Measurements from ENCODE around the gene JOSD1. TPM values are rescaled to one million over a fixed set of nuclear protein-coding genes. Genes with fewer than 3 reads are reported as not detected.
A peak's percentile ranks its signal among the peaks of the same experiment; 100 is the strongest.

The JOSD1 gene
- total and polyA plus RNA-seq, 9 of the 15 experiments (the other 6 are each of a cell fraction or from before 2014, with no cell fraction given): 8.9 to 39.1 (median 30.4) TPM

GRCh38 chr22:38656256-38657044, 44.3 kb downstream of the JOSD1 start, which contains the start of the genes CBY1 and FAM227A (continued):
- TF ChIP-seq ZNF124 (CRISPR knock-in tag; IDR thresholded peaks at IDR 0.05) (no peak), ZNF407 (IDR thresholded peaks at IDR 0.05; ENCODE audit: low read depth) (no peak), TCF7L2 (IDR thresholded peaks at IDR 0.05; ENCODE audit: low read depth, low read length) (peak; percentile 91), ZNF408 (CRISPR knock-in tag; IDR thresholded peaks at IDR 0.05; ENCODE audit: low read depth) (no peak), CCNT2 (IDR thresholded peaks at IDR 0.05; ENCODE audit: borderline replicate concordance, extremely low read depth, insufficient read length, low read depth, low read length) (peak; percentile 34), E2F5 (CRISPR knock-in tag; IDR thresholded peaks at IDR 0.05) (no peak), ASH1L (IDR thresholded peaks at IDR 0.05; ENCODE audit: borderline replicate concordance, low read depth, partially characterized antibody) (peak; percentile 72), ZNF184 (CRISPR knock-in tag; IDR thresholded peaks at IDR 0.05) (no peak), HOMEZ (CRISPR knock-in tag; IDR thresholded peaks at IDR 0.05) (no peak), TBP (optimal IDR thresholded peaks at IDR 0.05; ENCODE audit: low read depth, low read length) (peak; percentile 47), RBBP5 (IDR thresholded peaks at IDR 0.05; ENCODE audit: borderline replicate concordance, insufficient read depth, low read length, poor library complexity, severe bottlenecking) (no peak), MYC (IDR thresholded peaks at IDR 0.05; ENCODE audit: low read depth, low read length) (no peak), MYC (CRISPR knock-in tag; IDR thresholded peaks at IDR 0.05; ENCODE audit: borderline replicate concordance, low read depth) (no peak), NRF1 (conservative IDR thresholded peaks at IDR 0.05 in 1 of 2, IDR thresholded peaks at IDR 0.05 in 1 of 2) (peak; percentile 96 to 97), SIX5 (IDR thresholded peaks at IDR 0.05; ENCODE audit: borderline replicate concordance in 1 of 2, insufficient read depth in 1 of 2, low read depth in 1 of 2, low read length in 2 of 2) (peak in 1 of 2 experiments; percentile 28; a peak in 1 of 4 replicates), ZNF146 (CRISPR knock-in tag; IDR thresholded peaks at IDR 0.05; ENCODE audit: unreplicated experiment) (no peak)

Data from K562 (cell line).